Measurements from ENCODE around the gene ASPHD2.
"Not testable (repeated sequence)": the region's sequence is repeated elsewhere in the genome, so short reads cannot be mapped to it uniquely, and the experiment has no call there.

The ASPHD2 gene, protein sequence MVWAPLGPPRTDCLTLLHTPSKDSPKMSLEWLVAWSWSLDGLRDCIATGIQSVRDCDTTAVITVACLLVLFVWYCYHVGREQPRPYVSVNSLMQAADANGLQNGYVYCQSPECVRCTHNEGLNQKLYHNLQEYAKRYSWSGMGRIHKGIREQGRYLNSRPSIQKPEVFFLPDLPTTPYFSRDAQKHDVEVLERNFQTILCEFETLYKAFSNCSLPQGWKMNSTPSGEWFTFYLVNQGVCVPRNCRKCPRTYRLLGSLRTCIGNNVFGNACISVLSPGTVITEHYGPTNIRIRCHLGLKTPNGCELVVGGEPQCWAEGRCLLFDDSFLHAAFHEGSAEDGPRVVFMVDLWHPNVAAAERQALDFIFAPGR

DNA sequence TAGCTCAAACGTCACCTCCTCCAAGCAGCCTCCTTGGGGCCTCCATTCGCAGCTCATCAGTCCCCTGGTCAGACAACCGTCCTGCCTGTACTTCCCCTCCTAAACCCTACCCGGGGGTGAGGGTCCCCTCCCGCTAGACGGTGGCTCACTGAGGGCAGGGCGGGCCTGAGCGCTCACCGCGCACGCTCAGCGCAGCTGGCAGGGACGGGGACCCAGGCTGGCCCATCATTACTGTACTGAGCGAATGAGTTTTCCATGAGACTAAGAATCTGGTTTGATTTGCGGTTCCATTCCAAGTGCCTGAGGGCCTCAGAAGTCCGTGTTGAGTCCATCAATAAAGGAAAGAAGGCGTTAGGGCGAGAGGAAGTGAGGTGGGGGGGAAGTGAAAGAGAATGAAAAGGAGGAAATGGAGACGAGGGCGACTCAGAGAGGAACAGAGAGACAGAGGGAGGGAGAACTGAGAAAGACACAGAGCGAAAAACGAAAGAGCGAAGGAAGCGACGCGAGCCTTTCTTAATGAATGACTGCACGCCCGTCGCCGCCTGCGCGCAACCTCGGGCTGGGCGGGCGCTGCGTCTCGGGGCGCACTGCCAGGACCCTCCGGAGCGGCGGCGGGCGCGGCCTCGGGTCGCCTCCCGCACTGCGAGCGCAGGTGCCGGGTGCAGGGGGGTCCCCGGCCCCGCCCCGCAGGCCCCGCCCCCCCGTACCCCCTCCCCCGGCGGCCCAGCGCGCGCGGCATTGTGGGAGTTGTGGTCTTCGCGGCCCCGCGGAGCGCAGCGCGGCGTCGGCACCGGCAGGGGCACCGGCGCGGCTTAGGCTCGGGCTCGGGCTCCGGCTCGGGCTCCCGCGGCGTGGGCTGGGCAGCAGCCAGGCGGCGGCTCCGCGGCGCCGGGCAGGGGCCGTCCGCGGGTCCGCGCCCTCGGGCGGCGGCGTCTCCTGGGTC lies at the start of gene ASPHD2:
TSS of gene ASPHD2 (plus strand) at position 746 of the 943 bp plus-strand sequence. CDS start 4,356 bp downstream, outside the sequence.
- DNase-seq: peak; percentile 74 to 76

DNA sequence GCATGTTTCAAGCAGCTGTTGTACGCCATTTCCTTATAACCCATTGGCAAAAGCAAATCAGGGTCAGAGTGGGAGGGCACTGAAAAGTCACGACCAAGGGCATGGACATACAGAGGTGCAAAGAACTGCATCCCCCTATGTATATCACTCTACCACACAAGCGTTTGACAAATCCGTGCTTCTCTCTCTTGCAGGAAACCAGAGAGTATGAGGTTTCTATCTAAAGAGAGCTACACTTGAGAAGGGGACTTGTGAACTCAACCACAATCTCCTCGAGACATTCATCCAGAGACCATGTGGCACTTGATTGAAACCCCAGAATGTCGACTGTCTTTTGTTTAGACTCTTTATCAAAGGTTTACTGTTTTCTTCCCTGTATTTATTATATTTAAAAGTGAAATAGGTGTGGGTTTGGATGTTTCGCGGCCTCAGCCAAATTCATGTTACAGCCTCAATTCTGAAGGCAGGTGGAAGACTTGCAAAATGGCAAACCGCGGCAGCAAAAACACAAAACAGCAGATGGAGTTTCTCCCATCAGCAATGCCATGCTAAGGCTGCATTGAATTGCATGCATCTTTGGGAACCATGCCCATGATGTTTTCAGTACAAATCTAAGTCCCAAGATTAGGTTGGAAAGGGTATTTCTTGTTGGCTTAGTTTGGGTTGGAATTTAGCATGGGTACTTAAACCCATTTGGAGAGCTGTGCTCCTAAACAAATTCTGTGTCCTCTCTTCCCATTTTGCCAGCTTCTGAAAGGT lies 48.8 kb upstream of the ASPHD2 start:
- DNase-seq: no peak

GRCh38 chr22:26382782-26383181 lies 46.3 kb upstream of the ASPHD2 start:
- DNase-seq: no peak

GRCh38 chr22:26383968-26384556 lies 45.0 kb upstream of the ASPHD2 start:
- no peak for DNase-seq

DNA sequence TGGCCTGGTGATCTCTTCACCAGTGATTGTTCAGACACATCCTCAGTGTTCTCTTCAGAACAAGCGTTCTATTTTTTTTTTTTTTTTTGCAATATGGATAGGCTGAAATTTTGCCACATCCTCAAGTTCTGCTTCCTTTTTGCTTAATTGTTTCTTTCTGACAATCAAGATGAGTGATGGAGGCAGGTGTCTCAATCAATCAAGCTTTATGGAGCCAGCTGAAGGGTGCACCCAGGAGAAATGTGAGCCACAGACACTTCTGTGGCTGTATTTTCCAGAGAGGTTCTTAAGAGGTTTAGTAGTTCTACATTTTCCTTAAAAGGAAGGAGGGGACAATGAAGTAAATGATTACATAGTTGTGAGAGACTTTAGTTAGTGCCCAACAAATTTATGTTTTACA lies 43.9 kb upstream of the ASPHD2 start:
- DNase-seq: no peak

- DNase-seq: no peak
Observed at GRCh38 chr22:26389125-26389524, 39.9 kb upstream of the ASPHD2 start.

GRCh38 chr22:26391091-26391490 lies 38.0 kb upstream of the ASPHD2 start:
- no peak for DNase-seq

- DNase-seq: no peak
Observed at GRCh38 chr22:26391623-26392022, 37.4 kb upstream of the ASPHD2 start.

- DNase-seq: no peak
Observed at GRCh38 chr22:26393929-26394328, 35.1 kb upstream of the ASPHD2 start.

GRCh38 chr22:26394777-26395176 lies 34.3 kb upstream of the ASPHD2 start:
- DNase-seq: no peak

- DNase-seq: no peak
Observed at GRCh38 chr22:26395926-26396325, 33.1 kb upstream of the ASPHD2 start.

GRCh38 chr22:26398741-26399153 lies 30.3 kb upstream of the ASPHD2 start:
- DNase-seq: peak; percentile 52 to 56

- no peak for DNase-seq
Observed at GRCh38 chr22:26399289-26399688, 29.8 kb upstream of the ASPHD2 start.

GRCh38 chr22:26401726-26402125 lies 27.3 kb upstream of the ASPHD2 start:
- DNase-seq: no peak

- no peak for DNase-seq
Observed at GRCh38 chr22:26404851-26405421, 24.1 kb upstream of the ASPHD2 start.

- DNase-seq: no peak
Observed at GRCh38 chr22:26406118-26406517, 22.9 kb upstream of the ASPHD2 start.

DNA sequence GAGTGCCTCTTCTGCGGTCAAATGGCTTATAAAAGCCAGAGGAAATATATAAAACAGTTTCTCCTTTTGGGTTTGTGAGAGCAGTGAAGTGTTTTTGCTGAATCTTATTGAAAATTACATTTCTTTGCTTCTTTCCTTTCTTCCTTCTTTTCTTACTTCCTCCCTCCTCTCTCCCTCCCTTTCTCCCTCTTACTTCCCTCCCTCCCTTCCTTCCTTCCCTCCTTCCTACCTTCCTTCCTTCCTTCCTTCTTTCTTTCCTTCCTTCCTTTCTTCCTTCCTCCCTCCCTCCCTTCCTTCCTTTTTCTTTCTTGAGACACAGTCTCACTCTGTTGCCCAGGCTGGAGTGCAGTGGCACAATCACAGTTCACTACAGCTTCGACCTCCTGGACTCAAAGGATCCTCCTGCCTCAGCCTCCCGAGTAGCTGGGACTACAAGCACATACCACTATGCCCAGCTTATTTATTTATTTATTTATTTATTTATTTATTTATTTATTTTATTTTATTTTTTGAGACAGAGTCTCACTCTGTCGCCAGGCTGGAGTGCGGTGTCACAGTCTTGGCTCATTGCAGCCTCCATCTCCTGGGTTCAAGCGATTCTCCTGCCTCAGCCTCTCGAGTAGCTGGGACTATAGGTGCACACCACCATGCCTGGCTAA lies 20.4 kb upstream of the ASPHD2 start:
- not testable (repeated sequence) for DNase-seq

- no peak for DNase-seq
Observed at GRCh38 chr22:26409719-26410335, 19.2 kb upstream of the ASPHD2 start.

DNA sequence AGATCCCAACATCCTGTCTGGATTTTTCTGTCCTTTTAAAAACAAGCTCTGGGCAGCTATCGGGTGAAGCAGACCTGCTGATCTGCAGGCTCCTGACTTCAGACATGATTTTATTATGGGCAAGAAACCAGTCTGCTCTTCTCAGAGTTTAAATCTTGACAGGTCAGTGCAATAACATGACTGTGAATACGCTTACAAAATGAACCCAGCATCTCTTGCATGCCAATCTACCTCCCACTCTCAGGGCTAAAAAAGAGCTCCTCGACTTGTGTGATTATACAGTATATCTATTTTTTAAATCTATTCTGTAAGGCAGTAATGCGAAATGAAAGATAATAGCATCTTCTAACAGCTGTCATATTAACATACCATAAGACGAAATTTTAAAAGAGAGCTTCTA lies 18.7 kb upstream of the ASPHD2 start:
- DNase-seq: no peak

- DNase-seq: no peak
Observed at GRCh38 chr22:26414347-26414746, 14.7 kb upstream of the ASPHD2 start.

GRCh38 chr22:26416256-26416655 lies 12.8 kb upstream of the ASPHD2 start:
- DNase-seq: no peak

All from stimulated activated CD4-positive, alpha-beta T cell treated with anti-CD3 and anti-CD28 coated beads, Interleukin-2, amount 100 ng/mL, for 24 hours (primary cell).